OCI-M2 (cell line): ENCODE measurements around the gene GRIA4.
"Not testable (repeated sequence)": the region's sequence is repeated elsewhere in the genome, so short reads cannot be mapped to it uniquely, and the experiment has no call there.

Experiments
- DNase-seq: peaks from one replicate; lab custom pipeline; 2025; ENCODE audit not compliant: unreplicated experiment; lab: John Stamatoyannopoulos, UW

The GRIA4 gene

GRCh38 chr11:105718641-105719040 is 108.8 kb downstream of the GRIA4 start:
- no peak for DNase-seq

GRCh38 chr11:105719073-105719822 is 109.4 kb downstream of the GRIA4 start:
- DNase-seq: no peak

- DNase-seq: no peak
These were observed 110.2 kb downstream of the GRIA4 start for GRCh38 chr11:105720096-105720495.

GRCh38 chr11:105723269-105723668 is 113.4 kb downstream of the GRIA4 start:
- DNase-seq: no peak

- DNase-seq: no peak
These were observed 122.7 kb downstream of the GRIA4 start for GRCh38 chr11:105732611-105733010.

GRCh38 chr11:105734426-105734825 is 124.6 kb downstream of the GRIA4 start:
- DNase-seq: no peak

GRCh38 chr11:105738251-105738650 is 128.4 kb downstream of the GRIA4 start:
- no peak for DNase-seq

GRCh38 chr11:105738986-105739795 is 129.3 kb downstream of the GRIA4 start:
- DNase-seq: no peak

- DNase-seq: no peak
These were observed 130.5 kb downstream of the GRIA4 start for GRCh38 chr11:105740164-105740903.

- no peak for DNase-seq
These were observed 131.7 kb downstream of the GRIA4 start for GRCh38 chr11:105741488-105742020.

GRCh38 chr11:105754260-105754659 is 144.4 kb downstream of the GRIA4 start:
- no peak for DNase-seq

- DNase-seq: no peak
These were observed 144.8 kb downstream of the GRIA4 start for GRCh38 chr11:105754716-105755115.

GRCh38 chr11:105757107-105757506 is 147.2 kb downstream of the GRIA4 start:
- DNase-seq: no peak

- no peak for DNase-seq
These were observed 153.7 kb downstream of the GRIA4 start for GRCh38 chr11:105763594-105763993.

- DNase-seq: no peak
These were observed 158.1 kb downstream of the GRIA4 start for GRCh38 chr11:105767931-105768330.

- DNase-seq: no peak
These were observed 159.8 kb downstream of the GRIA4 start for GRCh38 chr11:105769627-105770026.

- DNase-seq: not testable (repeated sequence)
These were observed 163.6 kb downstream of the GRIA4 start for GRCh38 chr11:105773452-105773851.

GRCh38 chr11:105774899-105775298 is 165.0 kb downstream of the GRIA4 start:
- no peak for DNase-seq

GRCh38 chr11:105780781-105781525 is 171.1 kb downstream of the GRIA4 start:
- no peak for DNase-seq

GRCh38 chr11:105781807-105782206 is 171.9 kb downstream of the GRIA4 start:
- no peak for DNase-seq

- no peak for DNase-seq
These were observed 173.3 kb downstream of the GRIA4 start for GRCh38 chr11:105783216-105783615.
